COLO829 (cell line): ENCODE results near the gene LIAS.
"Not testable (repeated sequence)": the region's sequence is repeated elsewhere in the genome, so short reads cannot be mapped to it uniquely, and the experiment has no call there.

Experiments
- DNase-seq: peaks from one replicate; pipeline ENCODE4 v3.0.0; 2012; ENCODE audit warnings: low spot score

Gene LIAS

GRCh38 chr4:39452860-39453587 is 5.8 kb upstream of the LIAS start:
- no peak for DNase-seq

GRCh38 chr4:39453738-39454137 is 5.1 kb upstream of the LIAS start:
- no peak for DNase-seq

GRCh38 chr4:39455486-39455885 is 3.4 kb upstream of the LIAS start:
- no peak for DNase-seq

GRCh38 chr4:39456946-39457763 is 1.7 kb upstream of the LIAS start:
- no peak for DNase-seq

- DNase-seq: not testable (repeated sequence)
These were observed 723 bp upstream of the LIAS start for GRCh38 chr4:39458161-39458504.

GRCh38 chr4:39464886-39465501 is 6.1 kb downstream of the LIAS start:
- no peak for DNase-seq

GRCh38 chr4:39466747-39467146 is 7.9 kb downstream of the LIAS start:
- no peak for DNase-seq

- DNase-seq: no peak
These were observed 8.6 kb downstream of the LIAS start for GRCh38 chr4:39467464-39467863.

GRCh38 chr4:39469429-39470077 is 10.7 kb downstream of the LIAS start:
- peak; percentile 45 for DNase-seq

- DNase-seq: no peak
These were observed 11.5 kb downstream of the LIAS start for GRCh38 chr4:39470402-39470801.

- no peak for DNase-seq
These were observed 13.5 kb downstream of the LIAS start for GRCh38 chr4:39472396-39472795.

- no peak for DNase-seq
These were observed 17.5 kb downstream of the LIAS start for GRCh38 chr4:39476187-39476895.

GRCh38 chr4:39480251-39480650 is 21.4 kb downstream of the LIAS start:
- DNase-seq: no peak

GRCh38 chr4:39480902-39481695 is 22.2 kb downstream of the LIAS start:
- DNase-seq: no peak

GRCh38 chr4:39484582-39485272 is 25.9 kb downstream of the LIAS start:
- no peak for DNase-seq

GRCh38 chr4:39486221-39486804 is 27.5 kb downstream of the LIAS start:
- no peak for DNase-seq

GRCh38 chr4:39490322-39490721 is 31.5 kb downstream of the LIAS start:
- no peak for DNase-seq

GRCh38 chr4:39494354-39494753 is 35.5 kb downstream of the LIAS start:
- DNase-seq: no peak

- no peak for DNase-seq
These were observed 36.8 kb downstream of the LIAS start for GRCh38 chr4:39495446-39496213.
